Mesendoderm (in vitro differentiated cells): Measurements from ENCODE around the gene LRRC27.

Experiments used
- DNase-seq: peaks from one replicate; pipeline ENCODE4 v3.0.0; 2013
- H2AK5ac ChIP-seq: 2 replicates; pipeline ENCODE4 v1.6.1; 2013; ENCODE audit warnings: low read length, inconsistent platforms
- H2BK120ac ChIP-seq: 2 replicates; pipeline ENCODE4 v1.6.1; 2013; ENCODE audit warnings: low read depth, mild to moderate bottlenecking, low read length, moderate library complexity, mixed read lengths
- H2BK15ac ChIP-seq: replicated peaks from 2 replicates; pipeline ENCODE4 v1.6.1; 2013; ENCODE audit warnings: low read depth, mild to moderate bottlenecking, moderate library complexity
- H2BK5ac ChIP-seq: 2 replicates; pipeline ENCODE4 v1.6.1; 2013; ENCODE audit warnings: low read length, inconsistent platforms
- H3K18ac ChIP-seq: 2 replicates; pipeline ENCODE4 v1.6.1; 2013; ENCODE audit warnings: mild to moderate bottlenecking, low read length, mixed read lengths
- H3K23ac ChIP-seq: one replicate; pipeline ENCODE4 v1.6.1; 2013; ENCODE audit warnings: low read length
- H3K27ac ChIP-seq: 2 replicates; pipeline ENCODE4 v1.5.1; 2013; ENCODE audit warnings: low read depth, mild to moderate bottlenecking, inconsistent platforms, low read length, moderate library complexity
- H3K27me3 ChIP-seq: 2 replicates; pipeline ENCODE4 v1.6.1; 2013; ENCODE audit warnings: low read length, control low read depth, mild to moderate bottlenecking, inconsistent platforms; ENCODE audit not compliant: insufficient read depth, poor library complexity
- H3K36me3 ChIP-seq: 2 replicates; pipeline ENCODE4 v1.6.1; 2013; ENCODE audit warnings: low read length, inconsistent platforms; ENCODE audit not compliant: control insufficient read depth, insufficient read depth
- H3K4ac ChIP-seq: one replicate; pipeline ENCODE4 v1.6.1; 2013; ENCODE audit warnings: low read depth, mild to moderate bottlenecking, low read length, moderate library complexity
- H3K4me1 ChIP-seq: 2 replicates; pipeline ENCODE4 v1.6.1; 2013; ENCODE audit warnings: low read depth, low read length, inconsistent platforms; ENCODE audit not compliant: control insufficient read depth
- H3K4me2 ChIP-seq: 2 replicates; pipeline ENCODE4 v1.6.1; 2013; ENCODE audit warnings: low read length
- H3K4me3 ChIP-seq: 2 replicates; pipeline ENCODE4 v1.5.1; 2013; ENCODE audit warnings: mild to moderate bottlenecking, low read length
- H3K56ac ChIP-seq: one replicate; pipeline ENCODE4 v1.6.1; 2013; ENCODE audit warnings: low read length
- H3K79me1 ChIP-seq: 2 replicates; pipeline ENCODE4 v1.6.1; 2013; ENCODE audit warnings: low read length, inconsistent platforms
- H3K79me2 ChIP-seq: 2 replicates; pipeline ENCODE4 v1.6.1; 2013; ENCODE audit warnings: mild to moderate bottlenecking, low read length; ENCODE audit not compliant: control insufficient read depth, insufficient read depth
- H3K9ac ChIP-seq: 2 replicates; pipeline ENCODE4 v1.6.1; 2013; ENCODE audit warnings: low read length, inconsistent platforms
- H4K5ac ChIP-seq: one replicate; pipeline ENCODE4 v1.6.1; 2013; ENCODE audit warnings: low read length
- H4K8ac ChIP-seq: one replicate; pipeline ENCODE4 v1.6.1; 2013; ENCODE audit warnings: low read depth, mild to moderate bottlenecking, control low read depth, low read length, moderate library complexity
- WGBS: extraction: QIAGEN DNeasy Blood & Tissue Kit; methylation state at CpG from one replicate; pipeline ENCODE4 v1.1.7; 2013; ENCODE audit warnings: low lambda C conversion rate, missing lambda C conversion rate; ENCODE audit not compliant: insufficient coverage; ENCODE audit errors: extremely low coverage; 5-methylcytosine and 5-hydroxymethylcytosine counted together

LRRC27 gene

GRCh38 chr10:132410779-132411532, 79.0 kb downstream of the LRRC27 start:
- Histone ChIP-seq H3K4ac (no peak overlapping the region), H2BK15ac (no peak overlapping the region), H3K79me2 (peaks cover 7% of the 10 kb centered on the region), H3K18ac (no peak overlapping the region), H3K56ac (peak overlapping the region; percentile 27), H2AK5ac (no peak overlapping the region), H3K79me1 (peaks cover 5% of the 10 kb centered on the region), H3K36me3 (no peaks in the 10 kb centered on the region), H2BK120ac (no peak overlapping the region), H3K4me2 (no peak overlapping the region), H3K27me3 (no peaks in the 10 kb centered on the region), H3K9ac (no peak overlapping the region), H3K23ac (no peak overlapping the region), H3K4me1 (peaks cover 11% of the 10 kb centered on the region), H4K8ac (no peak overlapping the region), H2BK5ac (peak overlapping the region; percentile 28), H3K27ac (no peak overlapping the region), H3K4me3 (no peak overlapping the region), H4K5ac (no peak overlapping the region)
- no CpG with 5 or more reads among the region's 28 CpGs for WGBS
- no peak for DNase-seq

- Histone ChIP-seq H3K56ac (peak overlapping the region; percentile 54), H3K4me2 (no peak overlapping the region), H3K9ac (no peak overlapping the region), H4K8ac (no peak overlapping the region), H3K23ac (peak overlapping the region; percentile 59), H3K36me3 (no peaks in the 10 kb centered on the region), H4K5ac (no peak overlapping the region), H2BK15ac (no peak overlapping the region), H3K18ac (no peak overlapping the region), H3K27ac (no peak overlapping the region), H2BK120ac (no peak overlapping the region), H3K79me2 (peaks cover 7% of the 10 kb centered on the region), H3K4ac (no peak overlapping the region), H3K4me3 (no peak overlapping the region), H2BK5ac (no peak overlapping the region), H3K27me3 (no peaks in the 10 kb centered on the region), H2AK5ac (no peak overlapping the region), H3K4me1 (peaks cover 11% of the 10 kb centered on the region), H3K79me1 (peaks cover 5% of the 10 kb centered on the region)
- no CpG with 5 or more reads among the region's 23 CpGs for WGBS
- DNase-seq, result no peak
Observed at GRCh38 chr10:132411561-132412253, 79.7 kb downstream of the LRRC27 start.

- no peak overlapping the region for H2BK120ac ChIP-seq
- H3K56ac ChIP-seq, result no peak overlapping the region
- no peak overlapping the region for H3K18ac ChIP-seq
- no peak overlapping the region for H3K4ac ChIP-seq
- peaks cover 7% of the 10 kb centered on the region for H3K79me2 ChIP-seq
- H3K79me1 ChIP-seq, result peaks cover 5% of the 10 kb centered on the region
- H3K9ac ChIP-seq, result no peak overlapping the region
- no peaks in the 10 kb centered on the region for H3K36me3 ChIP-seq
- H4K5ac ChIP-seq, result no peak overlapping the region
- no peak for DNase-seq
- H2BK15ac ChIP-seq, result no peak overlapping the region
- no peak overlapping the region for H2AK5ac ChIP-seq
- H3K27me3 ChIP-seq, result no peaks in the 10 kb centered on the region
- no peak overlapping the region for H4K8ac ChIP-seq
- H3K4me1 ChIP-seq, result peaks cover 9% of the 10 kb centered on the region
- H3K4me2 ChIP-seq, result no peak overlapping the region
- no CpG with 5 or more reads among the region's 29 CpGs for WGBS
- no peak overlapping the region for H2BK5ac ChIP-seq
- H3K27ac ChIP-seq, result no peak overlapping the region
- H3K4me3 ChIP-seq, result no peak overlapping the region
- no peak overlapping the region for H3K23ac ChIP-seq
Observed at GRCh38 chr10:132412316-132413192, 80.6 kb downstream of the LRRC27 start.

GRCh38 chr10:132413226-132414205, 81.5 kb downstream of the LRRC27 start:
- no CpG with 5 or more reads among the region's 32 CpGs for WGBS
- Histone ChIP-seq H3K79me1 (peaks cover 5% of the 10 kb centered on the region), H2AK5ac (no peak overlapping the region), H3K18ac (no peak overlapping the region), H4K8ac (no peak overlapping the region), H4K5ac (no peak overlapping the region), H3K36me3 (no peaks in the 10 kb centered on the region), H3K27ac (no peak overlapping the region), H3K79me2 (peaks cover 7% of the 10 kb centered on the region), H3K4ac (no peak overlapping the region), H3K27me3 (no peaks in the 10 kb centered on the region), H3K4me3 (no peak overlapping the region), H3K23ac (no peak overlapping the region), H3K4me2 (no peak overlapping the region), H2BK5ac (no peak overlapping the region), H3K56ac (no peak overlapping the region), H3K4me1 (peaks cover 8% of the 10 kb centered on the region), H2BK120ac (no peak overlapping the region), H2BK15ac (no peak overlapping the region), H3K9ac (no peak overlapping the region)
- no peak for DNase-seq

GRCh38 chr10:132414402-132415016, 82.5 kb downstream of the LRRC27 start:
- Histone ChIP-seq H2AK5ac (no peak overlapping the region), H3K23ac (no peak overlapping the region), H2BK15ac (no peak overlapping the region), H3K4me1 (peaks cover 7% of the 10 kb centered on the region), H2BK120ac (no peak overlapping the region), H3K27ac (no peak overlapping the region), H2BK5ac (no peak overlapping the region), H3K9ac (no peak overlapping the region), H3K56ac (peak overlapping the region; percentile 43), H3K27me3 (no peaks in the 10 kb centered on the region), H4K5ac (no peak overlapping the region), H3K36me3 (no peaks in the 10 kb centered on the region), H3K4me3 (no peak overlapping the region), H3K4me2 (no peak overlapping the region), H4K8ac (no peak overlapping the region), H3K4ac (no peak overlapping the region), H3K18ac (no peak overlapping the region), H3K79me2 (peaks cover 5% of the 10 kb centered on the region), H3K79me1 (peaks cover 3% of the 10 kb centered on the region)
- DNase-seq, result no peak
- no CpG with 5 or more reads among the region's 21 CpGs for WGBS
